ENCODE measurements around the gene MYO1B.

Gene MYO1B

DNA sequence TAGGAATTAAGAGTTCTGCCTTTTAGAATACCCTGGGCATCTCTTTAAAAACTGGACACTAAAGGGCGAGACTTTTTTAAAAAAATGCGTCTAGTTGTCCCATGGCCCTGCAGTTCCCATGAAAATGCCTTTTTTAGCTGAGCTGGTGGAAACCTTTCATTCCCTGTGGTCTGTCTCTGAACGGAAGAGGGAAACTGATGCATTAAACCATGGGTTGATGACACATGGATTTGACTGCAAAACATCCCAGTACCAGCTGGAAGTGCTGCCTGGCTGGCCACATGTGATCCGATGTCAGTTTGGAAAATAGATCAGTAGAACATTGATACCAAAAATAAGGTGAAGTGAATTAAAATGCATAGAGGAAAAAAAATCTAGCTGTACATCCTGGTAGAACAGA is 129.2 kb downstream of the MYO1B start:
- DNase-seq = no peak

GRCh38 chr2:191374939-191375338 is 129.7 kb downstream of the MYO1B start:
- DNase-seq = no peak

- DNase-seq = no peak
These were observed 131.9 kb downstream of the MYO1B start for GRCh38 chr2:191376981-191377629.

GRCh38 chr2:191379375-191379774 is 134.2 kb downstream of the MYO1B start:
- DNase-seq = no peak

DNA sequence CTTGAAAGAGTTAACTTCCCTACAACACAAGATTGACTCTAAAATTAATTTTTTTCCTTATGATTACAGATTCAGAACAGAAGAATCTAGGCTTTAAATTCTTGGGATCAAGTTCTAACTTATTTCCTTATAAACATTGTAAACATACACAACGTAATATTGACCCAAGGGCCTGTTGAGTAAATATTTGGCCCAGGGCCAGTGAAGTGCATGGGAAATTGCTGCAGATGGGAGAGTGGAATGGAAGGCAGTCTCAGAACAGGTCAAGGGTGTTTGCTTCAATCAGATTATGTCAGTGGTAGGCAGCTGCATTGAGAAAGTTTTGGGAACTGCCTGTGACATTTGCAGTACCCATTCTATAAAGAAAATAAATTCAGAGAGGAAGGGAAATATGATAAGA is 137.6 kb downstream of the MYO1B start:
- DNase-seq = no peak

- DNase-seq = no peak
These were observed 138.3 kb downstream of the MYO1B start for GRCh38 chr2:191383486-191383885.

GRCh38 chr2:191384829-191385228 is 139.6 kb downstream of the MYO1B start:
- no peak for DNase-seq

DNA sequence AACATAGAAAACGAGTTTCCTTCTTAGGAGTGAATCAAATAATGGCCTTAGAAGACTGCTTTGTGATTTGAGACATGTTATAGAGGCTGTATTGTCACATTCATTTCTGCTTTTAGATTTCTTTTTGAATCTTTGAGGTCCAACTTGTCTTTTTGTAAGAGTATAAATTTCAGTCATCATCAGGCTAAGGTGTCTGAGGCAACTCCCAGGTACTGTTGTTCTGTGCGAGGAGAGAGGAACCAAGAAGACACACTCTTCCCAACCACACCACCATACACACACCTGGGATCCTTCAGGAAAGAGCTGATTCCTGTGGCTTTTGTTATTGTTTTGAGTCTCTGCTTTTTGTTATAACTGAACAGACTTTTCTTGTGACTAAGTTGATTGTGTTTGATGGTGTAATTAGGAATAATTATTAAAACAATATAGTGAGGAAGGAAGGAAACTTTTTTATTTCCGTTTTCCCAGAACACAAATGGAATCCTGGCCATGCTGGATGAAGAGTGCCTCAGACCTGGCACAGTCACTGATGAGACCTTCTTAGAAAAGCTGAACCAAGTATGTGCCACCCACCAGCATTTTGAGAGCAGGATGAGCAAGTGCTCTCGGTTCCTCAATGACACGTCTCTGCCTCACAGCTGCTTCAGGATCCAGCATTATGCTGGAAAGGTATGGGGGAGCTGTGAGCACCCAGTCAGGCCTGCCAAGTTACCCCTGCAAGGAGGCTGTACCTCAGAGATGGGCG is 140.4 kb downstream of the MYO1B start:
- DNase-seq = no peak

GRCh38 chr2:191386938-191387536 is 141.8 kb downstream of the MYO1B start:
- DNase-seq = no peak

GRCh38 chr2:191389288-191389687 is 144.1 kb downstream of the MYO1B start:
- no peak for DNase-seq

GRCh38 chr2:191391171-191391570 is 146.0 kb downstream of the MYO1B start:
- no peak for DNase-seq

DNA sequence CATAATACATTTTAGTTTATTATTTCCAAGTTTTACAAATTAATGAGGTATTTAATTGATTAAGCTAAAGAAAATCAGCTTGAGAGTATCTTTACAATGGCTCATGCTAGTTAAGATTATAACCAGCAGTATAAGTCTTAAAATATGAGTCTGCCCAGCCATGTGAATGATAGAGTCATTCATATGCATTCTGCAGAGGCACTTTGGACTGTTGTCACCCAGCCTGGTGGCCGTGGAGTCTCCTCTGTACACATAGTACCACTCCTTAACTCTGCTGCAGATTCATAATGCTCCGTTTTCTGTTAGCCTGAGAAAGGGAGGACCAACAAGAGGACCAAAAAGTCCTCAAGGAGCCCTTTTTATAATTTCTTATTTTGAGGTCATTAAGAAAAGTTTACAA is 148.8 kb downstream of the MYO1B start:
- no peak for DNase-seq

DNA sequence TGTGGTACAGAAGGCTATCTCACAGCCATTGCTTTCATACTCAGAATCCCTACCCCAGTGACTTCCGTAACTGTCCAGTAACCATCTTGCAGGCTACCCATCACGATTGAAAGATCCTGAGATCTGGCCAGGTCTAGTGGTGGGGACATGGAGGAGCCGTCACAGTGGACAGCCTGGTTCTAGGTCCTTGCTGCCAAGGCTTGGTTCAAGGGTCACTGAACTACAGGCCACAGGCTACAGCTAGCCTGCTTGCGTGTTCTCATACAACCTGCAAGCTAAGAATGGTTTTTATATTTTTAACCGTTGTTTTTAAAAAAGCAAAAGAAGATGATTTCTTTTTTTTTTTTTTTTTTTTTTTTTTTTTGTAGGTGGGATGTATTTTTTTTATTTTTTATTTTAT is 151.6 kb downstream of the MYO1B start:
- DNase-seq = no peak

- DNase-seq = no peak
These were observed 154.4 kb downstream of the MYO1B start for GRCh38 chr2:191399601-191400000.

- no peak for DNase-seq
These were observed 156.1 kb downstream of the MYO1B start for GRCh38 chr2:191401287-191401686.

DNA sequence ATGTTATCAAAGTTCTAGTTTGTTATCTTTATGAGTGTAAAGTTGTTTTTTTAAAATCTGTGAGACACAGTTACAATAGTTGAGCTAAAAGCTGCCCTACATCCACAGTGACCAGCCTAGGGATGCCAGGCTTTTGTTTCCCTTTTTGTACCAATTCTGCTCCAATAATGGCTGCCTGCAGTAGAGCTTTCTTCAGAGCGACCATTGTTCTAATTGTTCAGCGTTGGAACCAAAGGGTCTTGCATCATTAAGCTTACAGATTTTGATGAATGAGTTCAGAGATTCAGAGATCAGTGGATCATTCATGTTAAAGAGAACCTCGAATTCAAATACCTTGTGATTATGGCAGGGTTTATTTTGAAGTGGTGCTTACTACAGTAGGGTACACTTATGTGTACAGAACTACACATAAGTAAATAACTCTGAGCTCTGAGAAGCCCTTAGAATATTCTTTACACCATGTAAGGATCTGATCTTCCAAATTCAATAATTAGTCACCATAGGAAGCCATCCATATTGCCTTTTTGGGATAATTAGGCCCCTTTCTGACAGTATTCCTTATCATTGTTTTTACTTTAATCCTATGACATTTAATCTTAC is 157.9 kb downstream of the MYO1B start:
- no peak for DNase-seq

DNA sequence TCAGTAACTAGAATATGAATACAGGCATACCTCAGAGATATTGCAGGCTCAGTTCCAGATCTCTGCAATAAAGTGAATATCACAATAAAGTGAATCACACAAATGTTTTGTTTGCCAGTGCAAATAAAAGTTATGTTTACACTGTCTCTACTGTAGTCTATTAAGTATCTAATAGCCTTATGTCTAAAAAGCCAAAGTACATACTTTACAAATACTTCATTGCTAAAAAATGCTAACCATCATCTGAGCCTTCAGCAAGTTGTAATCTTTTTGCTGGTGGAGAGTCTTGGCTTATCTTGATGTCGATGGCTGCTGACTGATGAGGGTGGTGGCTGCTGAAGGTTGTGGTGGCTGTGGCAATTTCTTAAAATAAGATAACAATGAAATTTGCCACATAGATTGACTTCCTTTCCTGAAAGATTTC is 159.4 kb downstream of the MYO1B start:
- no peak for DNase-seq

- DNase-seq = no peak
These were observed 160.3 kb downstream of the MYO1B start for GRCh38 chr2:191405546-191405945.

GRCh38 chr2:191410646-191411436 is 165.6 kb downstream of the MYO1B start:
- DNase-seq = no peak

- DNase-seq = no peak
These were observed 166.3 kb downstream of the MYO1B start for GRCh38 chr2:191411472-191411871.

DNA sequence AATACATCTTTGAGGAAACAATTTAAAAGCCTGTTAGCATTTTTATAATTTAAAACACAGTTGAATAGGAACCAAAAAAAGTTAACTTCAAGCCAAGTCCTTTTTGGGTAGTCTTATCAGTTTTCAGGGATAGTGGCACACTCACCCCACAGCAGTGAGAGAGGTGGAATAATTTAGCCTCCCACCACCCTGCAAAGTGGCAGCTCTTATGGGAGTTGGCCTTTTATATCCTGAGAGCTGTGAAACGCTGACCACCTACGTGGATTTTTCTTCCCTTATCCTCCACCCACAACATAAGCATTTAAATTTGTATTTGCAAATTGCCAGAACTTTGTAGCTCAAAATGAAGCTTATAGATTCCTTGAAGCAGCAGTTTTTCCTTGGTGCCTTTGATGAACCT is 167.1 kb downstream of the MYO1B start:
- no peak for DNase-seq

DNA sequence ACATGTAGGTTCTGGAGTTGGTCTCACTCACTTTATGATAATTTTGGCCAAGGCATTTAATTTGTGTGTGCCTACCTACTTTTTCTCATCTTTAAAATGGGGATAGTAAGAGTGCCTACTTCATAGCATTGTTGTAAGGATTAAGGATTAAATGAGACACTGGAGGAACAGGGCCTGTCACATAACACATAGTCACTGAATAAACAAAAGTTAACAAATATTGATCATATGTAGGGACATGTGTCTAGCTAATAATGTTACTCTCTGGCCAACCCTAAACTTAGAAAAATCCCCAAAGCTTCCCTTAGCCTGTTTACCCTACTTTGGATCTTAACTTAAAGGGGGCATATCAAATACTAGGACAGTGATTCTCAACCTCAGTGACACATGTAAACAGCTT is 169.9 kb downstream of the MYO1B start:
- no peak for DNase-seq

DNA sequence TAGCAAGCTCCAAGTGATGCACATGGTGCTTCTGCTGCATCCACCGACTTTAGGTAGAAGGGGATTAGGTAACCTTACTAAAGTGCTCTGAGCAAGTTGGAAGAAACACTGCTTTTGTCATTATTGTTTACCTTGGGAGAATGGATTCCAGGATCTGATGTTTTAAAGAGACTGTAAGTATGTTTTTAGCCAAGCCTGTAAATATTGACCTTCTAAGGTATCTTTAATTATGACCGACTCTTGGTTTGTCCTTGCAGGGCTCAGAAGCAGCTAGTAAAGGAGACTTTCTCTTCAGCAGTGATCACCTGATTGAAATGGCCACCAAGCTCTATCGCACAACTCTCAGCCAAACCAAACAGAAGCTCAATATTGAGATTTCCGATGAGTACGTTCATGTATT is 170.7 kb downstream of the MYO1B start:
- no peak for DNase-seq
